ENCODE results near the gene GIPC3.
A peak's percentile ranks its signal among the peaks of the same experiment; 100 is the strongest.
"Not testable (repeated sequence)": the region's sequence is repeated elsewhere in the genome, so short reads cannot be mapped to it uniquely, and the experiment has no call there.

Gene GIPC3

GRCh38 chr19:3618811-3619630 lies 33.7 kb downstream of the GIPC3 start:
- DNase-seq (ENCODE audit: low read depth), result no peak

- DNase-seq (ENCODE audit: low read depth), result no peak
Observed at GRCh38 chr19:3619631-3620012, 34.3 kb downstream of the GIPC3 start.

- no peak for DNase-seq (ENCODE audit: low read depth)
Observed at GRCh38 chr19:3620145-3620816, 35.0 kb downstream of the GIPC3 start.

- no peak for DNase-seq (ENCODE audit: low read depth)
Observed at GRCh38 chr19:3620817-3621547, 35.7 kb downstream of the GIPC3 start.

- DNase-seq (ENCODE audit: low read depth), result no peak
Observed at GRCh38 chr19:3621689-3622088, 36.4 kb downstream of the GIPC3 start.

- no peak for DNase-seq (ENCODE audit: low read depth)
Observed at GRCh38 chr19:3622224-3622623, 36.9 kb downstream of the GIPC3 start.

- no peak for DNase-seq (ENCODE audit: low read depth)
Observed at GRCh38 chr19:3623716-3624115, 38.4 kb downstream of the GIPC3 start.

GRCh38 chr19:3625996-3626472 lies 40.8 kb downstream of the GIPC3 start:
- no peak for DNase-seq (ENCODE audit: low read depth)

GRCh38 chr19:3626473-3627350 lies 41.4 kb downstream of the GIPC3 start, which contains the start of gene CACTIN:
TSS of gene CACTIN (minus strand) at chr19:3626790. CDS start at chr19:3626762, 28 bp downstream.
- DNase-seq (ENCODE audit: low read depth), result peak; percentile 92

- DNase-seq (ENCODE audit: low read depth), result no peak
Observed at GRCh38 chr19:3627351-3627723, 42.1 kb downstream of the GIPC3 start.

GRCh38 chr19:3628766-3629165 lies 43.5 kb downstream of the GIPC3 start:
- not testable (repeated sequence) for DNase-seq (ENCODE audit: low read depth)

- no peak for DNase-seq (ENCODE audit: low read depth)
Observed at GRCh38 chr19:3631053-3631861, 46.0 kb downstream of the GIPC3 start.

- no peak for DNase-seq (ENCODE audit: low read depth)
Observed at GRCh38 chr19:3632098-3632497, 46.8 kb downstream of the GIPC3 start.

GRCh38 chr19:3632739-3633558 lies 47.7 kb downstream of the GIPC3 start:
- DNase-seq (ENCODE audit: low read depth), result no peak

- no peak for DNase-seq (ENCODE audit: low read depth)
Observed at GRCh38 chr19:3633559-3633988, 48.3 kb downstream of the GIPC3 start.

- no peak for DNase-seq (ENCODE audit: low read depth)
Observed at GRCh38 chr19:3634496-3635045, 49.3 kb downstream of the GIPC3 start.

GRCh38 chr19:3636506-3636905 lies 51.2 kb downstream of the GIPC3 start:
- no peak for DNase-seq (ENCODE audit: low read depth)

- DNase-seq (ENCODE audit: low read depth), result no peak
Observed at GRCh38 chr19:3636962-3637361, 51.7 kb downstream of the GIPC3 start.

GRCh38 chr19:3637621-3638020 lies 52.3 kb downstream of the GIPC3 start:
- no peak for DNase-seq (ENCODE audit: low read depth)

Measured in non-pigmented ciliary epithelial cell (primary cell).